ENCODE results near the gene IL6ST.
"Not testable (repeated sequence)": the region's sequence is repeated elsewhere in the genome, so short reads cannot be mapped to it uniquely, and the experiment has no call there.

The IL6ST gene

GRCh38 chr5:56002303-56002702 lies 7.5 kb upstream of the IL6ST start:
- TF ChIP-seq, protein P1, sequence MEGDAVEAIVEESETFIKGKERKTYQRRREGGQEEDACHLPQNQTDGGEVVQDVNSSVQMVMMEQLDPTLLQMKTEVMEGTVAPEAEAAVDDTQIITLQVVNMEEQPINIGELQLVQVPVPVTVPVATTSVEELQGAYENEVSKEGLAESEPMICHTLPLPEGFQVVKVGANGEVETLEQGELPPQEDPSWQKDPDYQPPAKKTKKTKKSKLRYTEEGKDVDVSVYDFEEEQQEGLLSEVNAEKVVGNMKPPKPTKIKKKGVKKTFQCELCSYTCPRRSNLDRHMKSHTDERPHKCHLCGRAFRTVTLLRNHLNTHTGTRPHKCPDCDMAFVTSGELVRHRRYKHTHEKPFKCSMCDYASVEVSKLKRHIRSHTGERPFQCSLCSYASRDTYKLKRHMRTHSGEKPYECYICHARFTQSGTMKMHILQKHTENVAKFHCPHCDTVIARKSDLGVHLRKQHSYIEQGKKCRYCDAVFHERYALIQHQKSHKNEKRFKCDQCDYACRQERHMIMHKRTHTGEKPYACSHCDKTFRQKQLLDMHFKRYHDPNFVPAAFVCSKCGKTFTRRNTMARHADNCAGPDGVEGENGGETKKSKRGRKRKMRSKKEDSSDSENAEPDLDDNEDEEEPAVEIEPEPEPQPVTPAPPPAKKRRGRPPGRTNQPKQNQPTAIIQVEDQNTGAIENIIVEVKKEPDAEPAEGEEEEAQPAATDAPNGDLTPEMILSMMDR (IDR thresholded peaks at IDR 0.05; ENCODE audit: low read depth, low read length): no peak
- DNase-seq: no peak
- Histone ChIP-seq H3K36me3 (no peaks in the 10 kb centered on the region), H3K27ac (no peak overlapping the region), H3K27me3 (ENCODE audit: insufficient read depth, low read depth, severe bottlenecking) (no peaks in the 10 kb centered on the region), H3K9me3 (ENCODE audit: severe bottlenecking) (peaks cover 6% of the 10 kb centered on the region), H3K4me3 (ENCODE audit: low read depth, low read length) (no peak overlapping the region)

DNA sequence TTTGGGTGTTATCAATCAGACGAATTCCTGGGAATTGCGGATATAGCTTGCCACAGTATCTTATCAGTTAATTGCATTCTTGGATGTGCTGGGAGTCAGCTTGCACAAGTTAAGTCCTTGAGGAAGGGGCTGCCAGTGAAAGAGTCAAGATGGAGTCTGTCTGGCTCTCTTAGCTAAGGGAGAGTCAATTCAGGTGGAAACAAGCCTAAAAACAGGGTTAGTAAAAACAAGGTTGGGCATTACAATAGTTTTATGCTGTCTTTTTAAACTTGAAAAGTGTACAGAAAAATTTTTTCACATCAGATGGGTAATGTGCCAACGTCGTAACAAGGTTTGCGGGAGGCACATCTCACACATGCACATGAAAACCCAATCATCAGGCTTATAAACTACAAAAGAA lies 5.5 kb upstream of the IL6ST start:
- not testable (repeated sequence) for H3K9me3 ChIP-seq (ENCODE audit: severe bottlenecking); H3K27me3 ChIP-seq (ENCODE audit: insufficient read depth, low read depth, severe bottlenecking); DNase-seq; H3K4me3 ChIP-seq (ENCODE audit: low read depth, low read length); H3K36me3 ChIP-seq; H3K27ac ChIP-seq

- no peak for DNase-seq
- H3K9me3 ChIP-seq (ENCODE audit: severe bottlenecking): peaks cover 4% of the 10 kb centered on the region
- TF ChIP-seq, protein P1 (IDR thresholded peaks at IDR 0.05; ENCODE audit: low read depth, low read length): no peak
- H3K27ac ChIP-seq: no peak overlapping the region
- H3K27me3 ChIP-seq (ENCODE audit: insufficient read depth, low read depth, severe bottlenecking): no peaks in the 10 kb centered on the region
- 0 out of 2 replicates have a peak, but pooled peaks cover 3% of the 10 kb centered on the region for H3K36me3 ChIP-seq
- no peak overlapping the region for H3K4me3 ChIP-seq (ENCODE audit: low read depth, low read length)
Measured at GRCh38 chr5:55998966-55999365, 4.2 kb upstream of the IL6ST start.

DNA sequence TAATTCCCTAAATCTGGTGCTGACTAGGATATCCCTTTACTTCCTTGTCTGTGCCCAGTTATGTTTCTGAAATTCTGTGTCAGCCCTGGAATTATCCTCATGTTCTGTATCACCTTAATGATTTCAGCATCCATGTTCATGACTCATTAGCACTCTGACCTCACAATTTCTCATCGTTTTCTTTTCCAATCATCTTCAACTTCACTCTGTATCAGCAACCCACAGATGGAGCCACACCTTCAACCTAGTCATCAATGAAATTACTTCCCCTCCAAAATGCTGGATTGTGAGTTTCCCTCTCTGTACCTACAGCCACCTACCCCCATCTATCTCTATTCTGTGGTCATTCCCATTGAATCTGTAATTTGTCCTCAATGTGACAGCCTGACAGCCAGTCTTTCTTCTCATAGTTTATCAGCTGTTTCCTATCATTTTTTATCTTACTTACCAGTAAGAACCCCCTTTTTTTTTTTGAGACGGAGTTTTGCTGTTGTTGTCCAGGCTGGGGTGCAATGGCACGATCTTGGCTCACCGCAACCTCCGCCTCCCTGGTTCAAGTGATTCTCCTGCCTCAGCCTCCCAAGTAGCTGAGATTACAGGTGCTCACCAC lies 3.1 kb upstream of the IL6ST start:
- Histone ChIP-seq H3K27me3 (ENCODE audit: insufficient read depth, low read depth, severe bottlenecking) (no peaks in the 10 kb centered on the region), H3K4me3 (ENCODE audit: low read depth, low read length) (no peak overlapping the region), H3K27ac (no peak overlapping the region), H3K36me3 (0 out of 2 replicates have a peak, but pooled peaks cover 3% of the 10 kb centered on the region), H3K9me3 (ENCODE audit: severe bottlenecking) (peaks cover 3% of the 10 kb centered on the region)
- TF ChIP-seq, protein P1 (IDR thresholded peaks at IDR 0.05; ENCODE audit: low read depth, low read length): no peak
- DNase-seq: no peak

DNA sequence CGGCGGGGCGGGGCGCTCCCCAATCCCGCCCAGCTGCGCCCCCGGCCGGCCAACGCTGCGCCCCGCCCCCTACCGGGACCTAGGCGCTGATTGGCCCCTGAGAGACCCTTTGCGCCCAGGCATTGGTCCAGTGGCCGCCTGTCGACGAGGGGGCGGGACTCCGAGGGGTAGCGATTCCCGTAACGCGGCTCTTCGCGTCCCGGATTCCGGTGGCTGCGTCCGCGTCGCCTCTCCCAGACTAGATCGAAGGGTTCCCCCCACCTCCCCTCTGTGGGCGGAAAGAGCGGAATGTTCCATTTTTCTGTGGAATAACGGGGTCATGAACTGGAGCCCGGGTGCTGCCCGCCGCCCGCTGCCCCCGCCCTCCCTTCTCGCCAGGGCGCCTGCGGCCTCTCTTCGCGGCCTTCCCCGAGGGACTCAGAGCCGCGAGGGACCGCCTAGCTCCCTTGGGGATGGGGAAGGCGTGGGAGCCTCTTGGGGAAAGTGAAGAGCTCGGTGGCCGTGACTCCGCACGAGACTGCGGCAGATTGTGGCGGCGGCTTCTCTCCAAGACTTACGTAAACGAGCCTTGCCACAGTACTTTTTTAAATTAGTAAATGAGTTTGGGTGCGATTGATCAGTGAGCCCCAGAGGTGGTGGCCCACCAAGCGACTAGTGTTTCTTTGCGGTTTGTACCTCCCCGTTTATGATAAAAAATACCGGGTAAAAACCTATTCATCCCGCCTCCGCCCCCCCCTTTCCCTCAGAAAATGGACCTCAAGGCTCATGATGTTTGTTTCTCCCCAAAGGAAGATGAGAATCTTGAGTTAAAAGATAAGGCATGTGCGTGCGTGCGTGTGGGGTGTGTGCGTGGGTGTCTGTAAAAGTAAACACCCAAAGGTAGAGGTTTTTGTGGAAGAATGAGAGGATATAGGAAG lies 493 bp upstream of the IL6ST start:
- Histone ChIP-seq H3K36me3 (peaks cover 6% of the 10 kb centered on the region; the same call in 1 of the 2 replicates), H3K9me3 (ENCODE audit: severe bottlenecking) (no peaks in the 10 kb centered on the region), H3K27me3 (ENCODE audit: insufficient read depth, low read depth, severe bottlenecking) (no peaks in the 10 kb centered on the region), H3K4me3 (ENCODE audit: low read depth, low read length) (peak overlapping the region; percentile 93), H3K27ac (peak overlapping the region; percentile 91)
- DNase-seq: peak; percentile 98
- TF ChIP-seq, protein P1 (IDR thresholded peaks at IDR 0.05; ENCODE audit: low read depth, low read length): no peak

- TF ChIP-seq, protein P1 (IDR thresholded peaks at IDR 0.05; ENCODE audit: low read depth, low read length): no peak
- Histone ChIP-seq H3K9me3 (ENCODE audit: severe bottlenecking) (no peaks in the 10 kb centered on the region), H3K27me3 (ENCODE audit: insufficient read depth, low read depth, severe bottlenecking) (no peaks in the 10 kb centered on the region), H3K36me3 (peaks cover 6% of the 10 kb centered on the region; the same call in 1 of the 2 replicates), H3K27ac (peak overlapping the region; percentile 91), H3K4me3 (ENCODE audit: low read depth, low read length) (peak overlapping the region; percentile 93)
- DNase-seq: no peak
Measured at GRCh38 chr5:55993731-55994494, 850 bp downstream of the IL6ST start.

All from WERI-Rb-1 (cell line).